Thyroid gland (tissue), 4 donors: ENCODE results near the gene GALNTL6.

Experiments
- CTCF ChIP-seq, 6 experiments: fragments of 200-600 bp in 3 of 6; fragments of 450-650 bp in 3 of 6; sonication (generic) in 3 of 6; IDR thresholded peaks; one replicate each; pipeline ENCODE4 v1.5.1; 2016 to 2019; ENCODE audit warnings: antibody characterized with exemption in 6 of 6, mild to moderate bottlenecking in 2 of 6, inconsistent platforms in 1 of 6, moderate library complexity in 1 of 6
- POLR2A ChIP-seq, 2 donors: fragments of 450-650 bp; IDR thresholded peaks; one replicate each; pipeline ENCODE4 v1.6.1; 2017; ENCODE audit warnings: antibody characterized with exemption in 2 of 2, mild to moderate bottlenecking in 2 of 2, moderate library complexity in 1 of 2

GRCh38 chr4:172662113-172662512 lies 848.9 kb downstream of the GALNTL6 start:
- TF ChIP-seq POLR2A (IDR thresholded peaks at IDR 0.05) = no peak
- TF ChIP-seq CTCF (IDR thresholded peaks at IDR 0.05) = no peak
